Measurements from ENCODE around the gene TST.

Gene TST

DNA sequence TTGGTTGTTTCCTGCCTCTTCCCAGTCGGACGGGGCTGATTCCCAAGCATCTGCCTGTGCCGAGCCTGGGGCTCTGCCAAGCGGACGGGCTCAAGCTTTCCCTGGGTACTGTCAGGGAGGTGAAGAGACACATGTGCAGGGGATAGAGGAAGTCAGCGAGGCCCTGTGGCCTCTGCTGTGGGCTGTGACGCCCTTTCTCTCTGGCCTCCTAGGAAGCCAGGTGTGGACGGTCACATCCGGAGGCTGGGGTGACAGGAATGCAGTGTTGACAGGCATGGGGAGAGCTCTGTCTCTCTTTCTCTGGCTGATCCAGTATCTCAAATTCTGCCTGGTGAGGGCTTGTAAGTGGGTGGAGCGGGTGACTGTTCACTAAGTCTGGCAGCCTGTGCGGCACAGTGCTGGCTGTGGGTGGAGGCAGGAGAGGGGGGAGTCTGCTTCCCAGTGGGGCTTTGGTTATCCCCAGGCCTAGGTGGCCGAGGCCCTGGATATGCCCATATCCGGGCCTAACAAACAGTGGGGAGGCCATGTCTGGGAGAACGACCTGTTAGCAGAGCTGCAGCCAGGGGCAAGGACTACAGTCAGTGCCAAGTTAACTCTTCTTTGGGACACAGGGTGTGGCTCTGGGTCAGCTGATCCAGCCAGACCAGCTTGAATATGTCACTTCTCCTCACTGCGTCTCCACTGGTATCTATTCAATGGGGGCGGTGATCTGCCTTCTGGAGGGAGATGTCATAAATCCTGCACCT lies 34.2 kb upstream of the TST start:
- no peak for DNase-seq (ENCODE audit: low spot score)
- no peak for TF ChIP-seq CTCF (IDR thresholded peaks at IDR 0.05; ENCODE audit: extremely low read depth, missing control alignments)

DNA sequence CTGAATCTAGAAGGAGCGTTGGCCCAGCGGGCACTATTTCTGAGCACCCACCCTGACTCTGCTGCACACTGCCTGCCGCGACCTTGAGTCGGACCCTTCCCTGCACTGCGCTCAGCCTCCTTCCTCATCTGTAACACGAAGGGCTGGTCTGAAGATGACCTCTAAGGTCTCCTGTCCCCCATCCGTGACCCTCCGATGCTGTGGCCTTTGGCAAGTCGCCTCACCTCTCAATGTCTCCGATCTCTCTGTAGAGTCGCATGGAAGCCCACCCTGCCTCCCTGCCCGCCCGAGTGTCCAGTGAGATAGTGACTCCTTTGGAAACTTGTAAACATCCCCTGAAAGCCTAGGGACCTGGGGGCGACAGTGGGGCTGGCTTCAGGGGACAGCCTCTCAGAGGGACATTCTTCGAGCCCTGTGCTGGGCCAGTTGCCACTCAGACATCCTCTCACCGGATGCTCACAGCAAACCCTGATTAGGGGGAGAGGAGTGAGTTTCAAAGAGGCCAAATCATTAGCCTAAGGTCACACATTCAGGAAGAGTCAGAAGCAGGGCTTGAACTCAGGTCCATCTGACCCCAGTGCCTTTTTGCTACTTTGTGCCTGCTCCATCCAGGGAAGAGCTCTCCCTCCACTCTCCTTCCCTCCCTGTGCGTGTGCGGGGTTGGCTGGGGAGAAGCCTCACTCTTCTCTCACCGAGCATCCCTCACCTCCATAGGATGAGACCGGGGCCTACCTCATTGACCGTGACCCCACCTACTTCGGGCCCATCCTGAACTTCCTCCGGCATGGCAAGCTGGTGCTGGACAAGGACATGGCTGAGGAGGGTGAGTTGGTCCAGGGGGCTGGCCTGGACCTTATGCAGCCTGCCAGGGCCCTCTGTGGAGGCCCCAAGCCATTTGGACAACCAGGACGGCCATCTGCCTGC lies 33.4 kb upstream of the TST start:
- no peak for TF ChIP-seq CTCF (IDR thresholded peaks at IDR 0.05; ENCODE audit: extremely low read depth, missing control alignments)
- DNase-seq (ENCODE audit: low spot score): no peak

GRCh38 chr22:37051391-37052385 lies 32.4 kb upstream of the TST start, which contains the start of gene KCTD17:
KCTD17 (plus strand) TSS chr22:37051742; CDS start chr22:37051761, 19 bp downstream.
- peak; percentile 26 for TF ChIP-seq CTCF (IDR thresholded peaks at IDR 0.05; ENCODE audit: extremely low read depth, missing control alignments)
- peak; percentile 99 for DNase-seq (ENCODE audit: low spot score)

DNA sequence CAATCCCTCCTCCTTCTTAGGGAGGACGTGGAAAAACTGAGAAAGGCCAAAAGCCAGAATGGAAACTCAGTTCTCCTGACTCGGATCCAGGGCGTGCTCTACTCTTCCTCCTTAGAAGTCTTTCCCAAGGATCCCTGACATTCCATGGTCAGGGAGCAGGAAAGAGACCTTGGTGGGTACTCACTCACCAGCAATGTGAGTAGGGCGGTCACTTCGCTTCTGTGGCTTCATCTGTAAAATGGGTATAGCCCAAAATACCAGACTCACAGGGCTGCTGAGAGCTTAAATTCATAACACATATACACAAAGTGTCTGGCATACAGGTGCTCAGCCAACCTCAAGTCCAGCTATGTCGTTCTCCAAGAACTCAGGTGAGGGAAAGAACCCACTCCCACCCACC lies 31.7 kb upstream of the TST start:
- no peak for DNase-seq (ENCODE audit: low spot score)
- TF ChIP-seq CTCF (IDR thresholded peaks at IDR 0.05; ENCODE audit: extremely low read depth, missing control alignments): no peak

GRCh38 chr22:37049224-37049623 lies 30.0 kb upstream of the TST start:
- no peak for TF ChIP-seq CTCF (IDR thresholded peaks at IDR 0.05; ENCODE audit: extremely low read depth, missing control alignments)
- DNase-seq (ENCODE audit: low spot score): no peak

DNA sequence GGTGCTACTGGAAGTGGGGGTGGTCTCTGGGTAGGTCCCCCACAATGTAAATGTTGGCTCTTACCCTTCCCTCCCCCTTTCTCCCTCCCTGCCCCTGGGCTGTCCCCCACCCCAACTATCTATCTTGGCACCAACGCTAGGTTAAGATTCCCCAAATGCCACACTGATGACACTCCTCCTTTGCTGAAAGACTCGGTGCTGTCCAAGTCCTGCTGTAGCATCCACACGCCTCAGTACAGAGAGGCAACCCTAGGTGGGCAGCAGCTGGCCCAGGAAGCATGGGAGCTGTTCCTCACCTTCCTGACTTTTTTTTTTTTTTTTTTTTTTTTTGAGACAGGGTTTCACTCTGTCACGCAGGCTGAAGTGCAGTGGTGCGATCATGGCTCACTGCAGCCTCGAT lies 28.9 kb upstream of the TST start:
- TF ChIP-seq CTCF (IDR thresholded peaks at IDR 0.05; ENCODE audit: extremely low read depth, missing control alignments): no peak
- no peak for DNase-seq (ENCODE audit: low spot score)

Data from GM20000 (cell line).